Measurements from ENCODE around the gene ATAD1.

DNA sequence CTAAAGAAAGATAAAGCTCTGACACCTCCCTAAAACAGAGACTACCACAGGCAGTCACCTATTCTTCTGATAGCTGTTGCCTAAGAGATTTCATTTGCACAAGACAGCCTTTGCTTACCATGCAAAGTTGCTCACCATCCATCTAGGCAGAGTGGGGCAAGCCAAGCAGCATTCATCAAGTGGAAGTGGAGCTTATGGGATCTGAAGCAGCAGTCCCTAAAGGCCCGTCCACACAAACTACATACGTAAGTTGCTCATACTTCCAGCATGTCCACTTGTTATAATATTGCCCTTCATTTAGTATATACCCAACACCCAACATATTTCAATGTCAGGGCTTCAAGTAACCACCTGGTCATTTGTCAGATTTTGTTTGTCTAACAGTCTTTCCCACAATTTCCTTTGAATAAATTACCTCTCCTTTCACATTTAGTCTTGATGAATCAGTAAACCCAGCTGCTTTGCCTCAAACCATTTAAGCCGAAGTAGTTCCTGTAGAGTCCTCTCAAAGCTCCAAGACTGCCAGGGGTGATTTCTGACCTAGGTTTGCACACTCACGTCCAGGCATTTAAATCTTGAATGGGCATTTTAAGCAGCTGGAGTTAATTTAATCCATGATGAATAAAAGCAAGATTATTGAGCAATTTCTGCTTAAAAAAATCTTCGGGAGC is 67.9 kb downstream of the ATAD1 start:
- TF ChIP-seq CTCF (conservative IDR thresholded peaks at IDR 0.05; ENCODE audit: low read depth, low read length) (no peak), EZH2 (IDR thresholded peaks at IDR 0.05; ENCODE audit: borderline replicate concordance, low read depth, low read length, poor library complexity, severe bottlenecking) (no peak)
